Measurements from ENCODE around the gene MS4A18. TPM values are rescaled to one million over a fixed set of nuclear protein-coding genes. Genes with fewer than 3 reads are reported as not detected.
A peak's percentile ranks its signal among the peaks of the same experiment; 100 is the strongest.

Gene MS4A18
- total RNA-seq, 1 experiment from 2014 or later: not detected

DNA sequence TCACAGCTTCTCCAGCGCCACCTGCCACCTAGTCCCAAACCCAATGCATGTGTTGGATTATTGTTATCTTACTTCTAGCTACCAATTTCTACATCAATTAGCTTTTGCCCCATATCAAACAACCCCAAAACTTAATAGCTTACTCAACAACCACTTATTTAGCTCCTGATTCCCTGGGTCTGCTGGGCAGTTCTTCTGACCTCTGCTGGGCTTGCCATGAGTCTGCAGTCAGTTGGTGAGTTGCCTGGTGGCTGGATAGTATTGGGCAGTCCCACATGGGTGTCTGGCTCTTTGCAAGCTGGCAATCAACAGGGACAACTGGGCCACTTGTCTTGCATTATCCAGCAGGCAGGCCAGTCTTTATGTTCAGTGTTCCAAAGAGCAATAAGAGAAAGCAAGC is 18.5 kb downstream of the MS4A18 start:
- Mint-ChIP-seq H3K27ac (no peak overlapping the region), H3K27me3 (ENCODE audit: low read depth) (peaks cover 7% of the 10 kb centered on the region; the same call in 1 of the 2 replicates), H3K36me3 (no peaks in the 10 kb centered on the region), H3K9me3 (peaks cover 32% of the 10 kb centered on the region), H3K4me1 (peaks cover 8% of the 10 kb centered on the region), H3K4me3 (no peak overlapping the region)
- POLR2A ChIA-PET: no interaction called here
- ATAC-seq (peak; percentile 49), DNase-seq (ENCODE audit: low spot score) (no peak)
- no peak for TF ChIP-seq FOXJ3 (CRISPR knock-in tag; IDR thresholded peaks at IDR 0.05; ENCODE audit: borderline replicate concordance)
- TF ChIP-seq NR1H2 (CRISPR knock-in tag; IDR thresholded peaks at IDR 0.05): no peak
- TF ChIP-seq FOXK1 (CRISPR knock-in tag; IDR thresholded peaks at IDR 0.05): no peak
- CTCF ChIA-PET: interaction anchor here (0.5 to 5.2 kb wide), 9 partner anchors 10 to 1244 kb away, joined by 3 to 41 read pairs (median 4); partner anchors contain the start of gene MS4A15

DNA sequence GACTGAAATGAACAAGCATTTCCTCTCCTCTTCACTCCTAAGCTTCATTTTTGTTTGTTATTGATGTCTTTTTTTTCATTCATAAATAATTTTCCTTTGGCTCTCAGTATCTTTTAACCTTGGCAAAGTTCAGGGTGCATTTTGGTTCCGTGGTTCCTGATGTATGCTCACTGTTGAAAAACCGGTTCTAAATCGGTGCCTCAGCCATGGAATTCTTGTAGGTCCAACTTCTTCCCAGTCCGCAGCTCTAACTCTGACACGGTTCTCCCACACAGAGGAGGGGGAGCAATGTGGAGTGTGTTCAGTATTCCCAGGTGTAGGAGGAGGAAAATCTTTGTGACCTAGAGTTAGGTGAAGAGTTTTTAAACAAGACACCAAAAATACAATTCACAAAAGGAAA is 19.6 kb downstream of the MS4A18 start:
- ChIA-PET CTCF (interaction anchor here (1.5 to 5.2 kb wide), 3 partner anchors 13 to 34 kb away, joined by 5 to 41 read pairs (median 15); partner anchors contain the start of gene MS4A15), POLR2A (no interaction called here)
- H3K9me3 Mint-ChIP-seq: peaks cover 32% of the 10 kb centered on the region
- no peaks in the 10 kb centered on the region for H3K36me3 Mint-ChIP-seq
- H3K27ac Mint-ChIP-seq: no peak overlapping the region
- H3K4me3 Mint-ChIP-seq: no peak overlapping the region
- peaks cover 7% of the 10 kb centered on the region; the same call in 1 of the 2 replicates for H3K27me3 Mint-ChIP-seq (ENCODE audit: low read depth)
- DNase-seq (ENCODE audit: low spot score) (no peak), ATAC-seq (no peak)
- H3K4me1 Mint-ChIP-seq: peaks cover 8% of the 10 kb centered on the region
- TF ChIP-seq, protein P1, sequence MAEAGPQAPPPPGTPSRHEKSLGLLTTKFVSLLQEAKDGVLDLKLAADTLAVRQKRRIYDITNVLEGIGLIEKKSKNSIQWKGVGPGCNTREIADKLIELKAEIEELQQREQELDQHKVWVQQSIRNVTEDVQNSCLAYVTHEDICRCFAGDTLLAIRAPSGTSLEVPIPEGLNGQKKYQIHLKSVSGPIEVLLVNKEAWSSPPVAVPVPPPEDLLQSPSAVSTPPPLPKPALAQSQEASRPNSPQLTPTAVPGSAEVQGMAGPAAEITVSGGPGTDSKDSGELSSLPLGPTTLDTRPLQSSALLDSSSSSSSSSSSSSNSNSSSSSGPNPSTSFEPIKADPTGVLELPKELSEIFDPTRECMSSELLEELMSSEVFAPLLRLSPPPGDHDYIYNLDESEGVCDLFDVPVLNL (CRISPR knock-in tag; IDR thresholded peaks at IDR 0.05; ENCODE audit: borderline replicate concordance, low read depth): no peak
- TF ChIP-seq NFATC4 (CRISPR knock-in tag; IDR thresholded peaks at IDR 0.05) (no peak), PRRX2 (CRISPR knock-in tag; IDR thresholded peaks at IDR 0.05) (no peak), NFYB (CRISPR knock-in tag; conservative IDR thresholded peaks at IDR 0.05; ENCODE audit: low read depth) (no peak), SP1 (CRISPR knock-in tag; conservative IDR thresholded peaks at IDR 0.05) (no peak), KAT7 (CRISPR knock-in tag; IDR thresholded peaks at IDR 0.05; ENCODE audit: borderline replicate concordance) (no peak), ZNF219 (CRISPR knock-in tag; IDR thresholded peaks at IDR 0.05; ENCODE audit: borderline replicate concordance) (no peak), TEAD1 (CRISPR knock-in tag; IDR thresholded peaks at IDR 0.05) (no peak), SMAD3 (CRISPR knock-in tag; IDR thresholded peaks at IDR 0.05; ENCODE audit: borderline replicate concordance) (no peak), ZNF396 (CRISPR knock-in tag; IDR thresholded peaks at IDR 0.05; ENCODE audit: borderline replicate concordance) (no peak)
- TF ChIP-seq, protein P2, sequence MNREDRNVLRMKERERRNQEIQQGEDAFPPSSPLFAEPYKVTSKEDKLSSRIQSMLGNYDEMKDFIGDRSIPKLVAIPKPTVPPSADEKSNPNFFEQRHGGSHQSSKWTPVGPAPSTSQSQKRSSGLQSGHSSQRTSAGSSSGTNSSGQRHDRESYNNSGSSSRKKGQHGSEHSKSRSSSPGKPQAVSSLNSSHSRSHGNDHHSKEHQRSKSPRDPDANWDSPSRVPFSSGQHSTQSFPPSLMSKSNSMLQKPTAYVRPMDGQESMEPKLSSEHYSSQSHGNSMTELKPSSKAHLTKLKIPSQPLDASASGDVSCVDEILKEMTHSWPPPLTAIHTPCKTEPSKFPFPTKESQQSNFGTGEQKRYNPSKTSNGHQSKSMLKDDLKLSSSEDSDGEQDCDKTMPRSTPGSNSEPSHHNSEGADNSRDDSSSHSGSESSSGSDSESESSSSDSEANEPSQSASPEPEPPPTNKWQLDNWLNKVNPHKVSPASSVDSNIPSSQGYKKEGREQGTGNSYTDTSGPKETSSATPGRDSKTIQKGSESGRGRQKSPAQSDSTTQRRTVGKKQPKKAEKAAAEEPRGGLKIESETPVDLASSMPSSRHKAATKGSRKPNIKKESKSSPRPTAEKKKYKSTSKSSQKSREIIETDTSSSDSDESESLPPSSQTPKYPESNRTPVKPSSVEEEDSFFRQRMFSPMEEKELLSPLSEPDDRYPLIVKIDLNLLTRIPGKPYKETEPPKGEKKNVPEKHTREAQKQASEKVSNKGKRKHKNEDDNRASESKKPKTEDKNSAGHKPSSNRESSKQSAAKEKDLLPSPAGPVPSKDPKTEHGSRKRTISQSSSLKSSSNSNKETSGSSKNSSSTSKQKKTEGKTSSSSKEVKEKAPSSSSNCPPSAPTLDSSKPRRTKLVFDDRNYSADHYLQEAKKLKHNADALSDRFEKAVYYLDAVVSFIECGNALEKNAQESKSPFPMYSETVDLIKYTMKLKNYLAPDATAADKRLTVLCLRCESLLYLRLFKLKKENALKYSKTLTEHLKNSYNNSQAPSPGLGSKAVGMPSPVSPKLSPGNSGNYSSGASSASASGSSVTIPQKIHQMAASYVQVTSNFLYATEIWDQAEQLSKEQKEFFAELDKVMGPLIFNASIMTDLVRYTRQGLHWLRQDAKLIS (CRISPR knock-in tag; IDR thresholded peaks at IDR 0.05; ENCODE audit: borderline replicate concordance): no peak
- TF ChIP-seq, protein P3, sequence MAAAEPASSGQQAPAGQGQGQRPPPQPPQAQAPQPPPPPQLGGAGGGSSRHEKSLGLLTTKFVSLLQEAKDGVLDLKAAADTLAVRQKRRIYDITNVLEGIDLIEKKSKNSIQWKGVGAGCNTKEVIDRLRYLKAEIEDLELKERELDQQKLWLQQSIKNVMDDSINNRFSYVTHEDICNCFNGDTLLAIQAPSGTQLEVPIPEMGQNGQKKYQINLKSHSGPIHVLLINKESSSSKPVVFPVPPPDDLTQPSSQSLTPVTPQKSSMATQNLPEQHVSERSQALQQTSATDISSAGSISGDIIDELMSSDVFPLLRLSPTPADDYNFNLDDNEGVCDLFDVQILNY (CRISPR knock-in tag; IDR thresholded peaks at IDR 0.05): no peak
- TF ChIP-seq, protein P4, sequence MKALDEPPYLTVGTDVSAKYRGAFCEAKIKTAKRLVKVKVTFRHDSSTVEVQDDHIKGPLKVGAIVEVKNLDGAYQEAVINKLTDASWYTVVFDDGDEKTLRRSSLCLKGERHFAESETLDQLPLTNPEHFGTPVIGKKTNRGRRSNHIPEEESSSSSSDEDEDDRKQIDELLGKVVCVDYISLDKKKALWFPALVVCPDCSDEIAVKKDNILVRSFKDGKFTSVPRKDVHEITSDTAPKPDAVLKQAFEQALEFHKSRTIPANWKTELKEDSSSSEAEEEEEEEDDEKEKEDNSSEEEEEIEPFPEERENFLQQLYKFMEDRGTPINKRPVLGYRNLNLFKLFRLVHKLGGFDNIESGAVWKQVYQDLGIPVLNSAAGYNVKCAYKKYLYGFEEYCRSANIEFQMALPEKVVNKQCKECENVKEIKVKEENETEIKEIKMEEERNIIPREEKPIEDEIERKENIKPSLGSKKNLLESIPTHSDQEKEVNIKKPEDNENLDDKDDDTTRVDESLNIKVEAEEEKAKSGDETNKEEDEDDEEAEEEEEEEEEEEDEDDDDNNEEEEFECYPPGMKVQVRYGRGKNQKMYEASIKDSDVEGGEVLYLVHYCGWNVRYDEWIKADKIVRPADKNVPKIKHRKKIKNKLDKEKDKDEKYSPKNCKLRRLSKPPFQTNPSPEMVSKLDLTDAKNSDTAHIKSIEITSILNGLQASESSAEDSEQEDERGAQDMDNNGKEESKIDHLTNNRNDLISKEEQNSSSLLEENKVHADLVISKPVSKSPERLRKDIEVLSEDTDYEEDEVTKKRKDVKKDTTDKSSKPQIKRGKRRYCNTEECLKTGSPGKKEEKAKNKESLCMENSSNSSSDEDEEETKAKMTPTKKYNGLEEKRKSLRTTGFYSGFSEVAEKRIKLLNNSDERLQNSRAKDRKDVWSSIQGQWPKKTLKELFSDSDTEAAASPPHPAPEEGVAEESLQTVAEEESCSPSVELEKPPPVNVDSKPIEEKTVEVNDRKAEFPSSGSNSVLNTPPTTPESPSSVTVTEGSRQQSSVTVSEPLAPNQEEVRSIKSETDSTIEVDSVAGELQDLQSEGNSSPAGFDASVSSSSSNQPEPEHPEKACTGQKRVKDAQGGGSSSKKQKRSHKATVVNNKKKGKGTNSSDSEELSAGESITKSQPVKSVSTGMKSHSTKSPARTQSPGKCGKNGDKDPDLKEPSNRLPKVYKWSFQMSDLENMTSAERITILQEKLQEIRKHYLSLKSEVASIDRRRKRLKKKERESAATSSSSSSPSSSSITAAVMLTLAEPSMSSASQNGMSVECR (CRISPR knock-in tag; IDR thresholded peaks at IDR 0.05; ENCODE audit: borderline replicate concordance): no peak
- TF ChIP-seq, protein P5, sequence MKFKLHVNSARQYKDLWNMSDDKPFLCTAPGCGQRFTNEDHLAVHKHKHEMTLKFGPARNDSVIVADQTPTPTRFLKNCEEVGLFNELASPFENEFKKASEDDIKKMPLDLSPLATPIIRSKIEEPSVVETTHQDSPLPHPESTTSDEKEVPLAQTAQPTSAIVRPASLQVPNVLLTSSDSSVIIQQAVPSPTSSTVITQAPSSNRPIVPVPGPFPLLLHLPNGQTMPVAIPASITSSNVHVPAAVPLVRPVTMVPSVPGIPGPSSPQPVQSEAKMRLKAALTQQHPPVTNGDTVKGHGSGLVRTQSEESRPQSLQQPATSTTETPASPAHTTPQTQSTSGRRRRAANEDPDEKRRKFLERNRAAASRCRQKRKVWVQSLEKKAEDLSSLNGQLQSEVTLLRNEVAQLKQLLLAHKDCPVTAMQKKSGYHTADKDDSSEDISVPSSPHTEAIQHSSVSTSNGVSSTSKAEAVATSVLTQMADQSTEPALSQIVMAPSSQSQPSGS (CRISPR knock-in tag; IDR thresholded peaks at IDR 0.05; ENCODE audit: borderline replicate concordance, low read depth): no peak
- TF ChIP-seq, protein P6, sequence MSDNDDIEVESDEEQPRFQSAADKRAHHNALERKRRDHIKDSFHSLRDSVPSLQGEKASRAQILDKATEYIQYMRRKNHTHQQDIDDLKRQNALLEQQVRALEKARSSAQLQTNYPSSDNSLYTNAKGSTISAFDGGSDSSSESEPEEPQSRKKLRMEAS (CRISPR knock-in tag; IDR thresholded peaks at IDR 0.05): no peak
- TF ChIP-seq, protein P7, sequence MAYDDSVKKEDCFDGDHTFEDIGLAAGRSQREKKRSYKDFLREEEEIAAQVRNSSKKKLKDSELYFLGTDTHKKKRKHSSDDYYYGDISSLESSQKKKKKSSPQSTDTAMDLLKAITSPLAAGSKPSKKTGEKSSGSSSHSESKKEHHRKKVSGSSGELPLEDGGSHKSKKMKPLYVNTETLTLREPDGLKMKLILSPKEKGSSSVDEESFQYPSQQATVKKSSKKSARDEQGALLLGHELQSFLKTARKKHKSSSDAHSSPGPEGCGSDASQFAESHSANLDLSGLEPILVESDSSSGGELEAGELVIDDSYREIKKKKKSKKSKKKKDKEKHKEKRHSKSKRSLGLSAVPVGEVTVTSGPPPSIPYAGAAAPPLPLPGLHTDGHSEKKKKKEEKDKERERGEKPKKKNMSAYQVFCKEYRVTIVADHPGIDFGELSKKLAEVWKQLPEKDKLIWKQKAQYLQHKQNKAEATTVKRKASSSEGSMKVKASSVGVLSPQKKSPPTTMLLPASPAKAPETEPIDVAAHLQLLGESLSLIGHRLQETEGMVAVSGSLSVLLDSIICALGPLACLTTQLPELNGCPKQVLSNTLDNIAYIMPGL (CRISPR knock-in tag; IDR thresholded peaks at IDR 0.05): no peak
